GM21526 (cell line): ENCODE results near the gene PPP4C.
"Not testable (repeated sequence)": the region's sequence is repeated elsewhere in the genome, so short reads cannot be mapped to it uniquely, and the experiment has no call there.

Experiments used
- ATAC-seq: cut with Tn5 transposase; IDR thresholded peaks from one replicate; pipeline ENCODE4 v1.9.1; 2021; ENCODE audit warnings: moderate library complexity; ENCODE audit not compliant: unreplicated experiment, low FRiP score

The PPP4C gene

DNA sequence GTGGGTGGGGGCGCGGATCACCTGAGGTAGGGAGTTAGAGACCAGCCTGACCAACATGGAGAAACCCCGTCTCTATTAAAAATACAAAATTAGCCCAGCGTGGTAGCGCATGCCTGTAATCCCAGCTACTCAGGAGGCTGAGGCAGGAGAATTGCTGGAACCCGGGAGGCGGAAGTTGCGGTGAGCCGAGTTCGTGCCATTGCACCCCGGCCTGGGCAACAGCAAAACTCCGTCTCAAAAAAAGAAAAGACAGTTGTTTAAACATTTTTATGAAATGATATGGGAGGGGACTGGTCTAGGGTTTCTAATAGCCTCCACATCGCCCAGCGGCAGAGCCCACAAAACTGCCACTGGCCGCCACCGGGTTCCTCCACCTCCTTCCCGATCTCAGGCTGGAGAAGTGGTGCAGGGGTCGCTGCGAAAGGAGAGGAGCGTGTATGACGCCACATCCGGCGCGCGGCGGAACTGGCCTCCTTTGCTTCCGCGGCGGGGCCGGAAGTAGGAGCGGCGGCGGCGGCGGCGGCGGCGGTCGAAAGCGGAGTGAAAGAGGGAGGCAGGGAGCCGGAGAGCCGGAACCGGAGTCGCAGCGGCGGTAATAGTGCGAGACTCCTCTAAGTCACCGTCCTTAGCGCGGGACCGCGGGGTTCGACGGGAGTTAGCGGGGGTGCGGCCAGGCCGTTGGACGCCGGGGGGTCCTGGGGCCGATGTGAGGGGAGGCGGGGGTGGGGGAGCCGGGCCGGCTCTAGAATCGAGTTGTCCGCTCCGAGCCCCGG lies at the start of gene PPP4C:
Gene PPP4C (plus strand): TSS at position 492 of the 773 bp plus-strand sequence. CDS start 384 bp downstream, outside the sequence.
- ATAC-seq: no peak

- no peak for ATAC-seq
Measured at GRCh38 chr16:30026449-30026848, 49.3 kb upstream of the PPP4C start.

GRCh38 chr16:30027588-30028437 lies 48.0 kb upstream of the PPP4C start:
- no peak for ATAC-seq

GRCh38 chr16:30028438-30029076 lies 47.2 kb upstream of the PPP4C start:
- no peak for ATAC-seq

DNA sequence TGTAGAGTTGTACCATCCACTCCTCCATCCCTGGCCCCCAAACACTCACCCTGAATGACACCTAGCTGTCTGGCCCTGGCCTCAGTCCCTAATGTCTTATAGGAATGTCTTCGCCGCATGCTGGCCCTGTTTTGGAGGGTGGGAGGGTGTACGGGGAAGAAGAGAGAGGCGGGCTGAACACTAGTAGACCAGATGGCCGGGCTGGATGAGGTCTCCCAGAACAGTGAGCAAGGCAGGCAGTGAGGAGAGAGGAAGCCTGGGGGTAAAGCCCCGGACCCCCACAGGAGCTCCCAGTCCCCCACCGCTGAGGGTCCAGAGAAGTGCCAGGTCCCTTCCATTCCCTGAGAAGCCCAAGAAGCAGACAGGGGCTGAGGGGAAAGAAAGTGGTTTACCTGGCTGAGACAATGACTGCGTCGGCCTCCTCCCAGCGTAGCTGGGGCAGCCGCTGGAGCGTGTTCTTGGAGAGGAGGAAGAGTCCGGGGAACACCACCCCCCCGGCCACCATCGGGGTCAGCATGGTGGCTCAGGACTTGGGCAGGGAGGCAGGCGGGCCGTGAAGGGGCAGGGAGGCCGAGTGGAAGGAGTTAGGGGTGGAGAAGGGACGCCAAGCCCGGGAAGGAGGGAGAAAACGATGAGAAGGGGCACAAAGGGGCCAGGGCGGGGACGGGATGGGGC lies 45.6 kb upstream of the PPP4C start:
- no peak for ATAC-seq

- no peak for ATAC-seq
Measured at GRCh38 chr16:30030841-30031413, 44.9 kb upstream of the PPP4C start, which contains the start of gene TLCD3B. Gene TLCD3B, minus strand, starts transcription at chr16:30031271. Its CDS starts 744 bp downstream, at chr16:30030527.

- ATAC-seq: no peak
Measured at GRCh38 chr16:30031477-30031918, 44.3 kb upstream of the PPP4C start.

DNA sequence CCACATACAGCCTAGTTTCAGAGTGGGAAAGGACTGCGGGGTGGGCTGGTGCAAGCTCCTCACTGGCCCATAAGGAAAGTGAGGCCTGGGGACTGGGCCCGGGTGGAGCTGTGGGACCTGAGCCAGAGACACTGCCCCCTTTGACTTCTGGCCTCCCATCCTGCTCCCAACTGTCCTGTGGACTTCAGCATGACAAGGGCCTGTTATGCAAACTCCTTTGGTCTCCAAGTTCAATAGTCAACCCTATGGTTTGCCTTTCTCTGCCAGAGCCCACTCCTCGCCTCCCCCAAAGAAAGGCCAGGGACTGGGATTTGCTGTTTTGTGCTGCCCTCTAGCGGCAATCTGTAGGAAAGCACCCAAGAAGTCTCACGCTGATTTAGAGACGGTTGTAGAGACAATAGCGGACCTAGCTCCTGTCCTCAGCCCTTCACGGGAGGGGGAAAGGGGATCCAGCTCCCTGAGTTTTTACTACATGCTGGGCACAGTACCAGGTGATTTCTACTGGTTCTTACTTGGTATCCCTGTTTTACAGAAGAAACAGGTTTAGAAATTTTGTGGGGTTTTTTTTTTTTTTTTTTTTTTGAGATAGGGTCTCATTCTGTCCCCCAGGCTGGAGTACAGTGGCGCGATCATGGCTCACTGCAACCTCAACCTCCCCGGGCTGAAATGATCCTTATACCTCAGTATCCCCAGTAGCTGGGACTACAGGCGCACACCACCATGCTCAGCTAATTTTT lies 43.5 kb upstream of the PPP4C start:
- ATAC-seq: no peak

GRCh38 chr16:30033270-30033669 lies 42.5 kb upstream of the PPP4C start:
- no peak for ATAC-seq

- ATAC-seq: no peak
Measured at GRCh38 chr16:30040221-30040620, 35.6 kb upstream of the PPP4C start.

DNA sequence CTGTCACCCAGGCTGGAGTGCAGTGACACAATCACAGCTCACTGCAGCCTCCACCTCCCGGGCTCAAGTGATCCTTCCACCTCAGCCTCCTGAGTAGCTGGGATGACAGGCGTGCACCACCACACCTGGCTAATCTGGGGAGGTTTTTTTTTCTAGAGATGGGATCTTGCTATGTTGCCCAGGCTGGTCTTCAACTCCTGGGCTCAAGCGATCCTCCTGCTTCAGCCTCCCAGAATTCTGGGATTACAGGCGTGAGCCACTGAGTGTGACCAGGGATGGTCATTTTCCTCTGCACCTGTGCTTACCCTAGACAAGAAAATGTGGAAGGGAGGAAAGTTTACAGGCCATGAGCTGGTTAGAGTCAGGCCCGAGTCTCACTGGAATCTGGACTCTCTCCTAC lies 35.1 kb upstream of the PPP4C start:
- not testable (repeated sequence) for ATAC-seq

DNA sequence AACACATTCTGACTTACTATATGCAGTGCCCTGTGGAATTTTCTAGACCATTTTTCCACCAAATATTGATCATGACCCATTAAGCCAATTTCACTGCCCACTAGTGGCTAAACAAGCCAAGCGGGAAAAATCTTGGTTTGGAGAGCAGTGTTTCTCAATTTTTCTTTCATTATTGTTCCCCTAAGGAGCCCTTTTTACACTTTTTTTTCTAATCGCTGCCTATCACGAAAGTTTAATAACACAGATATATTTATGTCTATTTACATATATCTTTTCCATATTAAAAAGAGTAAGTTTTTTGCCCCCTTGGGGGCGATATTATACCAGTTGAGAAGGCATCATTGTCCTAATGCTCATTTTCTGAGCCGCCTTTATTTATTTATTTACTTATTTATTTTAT lies 34.0 kb upstream of the PPP4C start:
- ATAC-seq: no peak

DNA sequence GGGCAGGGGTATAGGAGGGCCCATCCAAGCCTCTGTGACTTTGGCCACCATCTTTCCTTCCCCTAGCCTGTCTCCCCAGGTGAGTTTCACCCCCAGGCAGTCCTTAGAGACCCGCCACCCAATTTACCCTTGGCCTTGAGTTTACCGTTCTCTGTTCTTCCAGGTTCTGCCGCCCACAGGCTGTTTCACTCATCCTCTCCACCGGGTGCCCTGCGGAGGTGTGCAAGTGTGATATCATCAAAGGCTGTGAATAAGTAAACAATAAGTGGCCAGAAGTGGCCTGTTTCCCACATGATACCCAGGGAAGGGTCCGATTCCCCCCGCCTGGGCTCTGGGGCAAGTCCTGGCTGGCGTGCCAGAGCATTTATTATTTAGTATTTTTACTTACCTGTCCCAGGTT lies 29.6 kb upstream of the PPP4C start:
- ATAC-seq: no peak

- ATAC-seq: no peak
Measured at GRCh38 chr16:30046588-30046987, 29.2 kb upstream of the PPP4C start.

GRCh38 chr16:30049871-30050270 lies 25.9 kb upstream of the PPP4C start:
- no peak for ATAC-seq

DNA sequence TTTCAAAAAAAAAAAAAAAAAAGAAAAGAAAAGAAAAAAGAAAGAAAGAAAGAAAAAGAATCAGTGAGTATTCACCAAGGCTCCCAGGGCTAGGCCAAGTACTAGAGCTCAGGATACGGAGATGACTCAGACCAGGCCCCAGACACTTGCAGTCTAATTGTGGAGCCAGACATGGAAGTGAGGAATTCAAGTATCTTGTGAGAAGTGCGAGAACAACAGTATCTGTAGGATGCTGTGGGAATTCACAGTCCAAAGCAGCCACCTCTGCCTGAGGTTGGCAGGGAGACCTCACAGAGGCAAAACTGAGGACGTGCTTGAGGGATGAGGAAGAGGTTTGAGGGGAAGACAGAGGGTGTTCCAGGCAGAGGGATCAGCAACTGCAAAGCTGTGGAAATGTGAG lies 24.3 kb upstream of the PPP4C start:
- no peak for ATAC-seq

GRCh38 chr16:30052671-30053372 lies 23.0 kb upstream of the PPP4C start:
- no peak for ATAC-seq

GRCh38 chr16:30053376-30054015 lies 22.3 kb upstream of the PPP4C start:
- no peak for ATAC-seq
